NCI-H345 treated with DMSO at 0.1 percent for 48 hours (cell line): ENCODE measurements around the gene TDP2.

ENCODE experiments used
- DNase-seq: peaks from one replicate; lab custom pipeline; 2025; ENCODE audit not compliant: unreplicated experiment; lab: John Stamatoyannopoulos, UW

The TDP2 gene, protein sequence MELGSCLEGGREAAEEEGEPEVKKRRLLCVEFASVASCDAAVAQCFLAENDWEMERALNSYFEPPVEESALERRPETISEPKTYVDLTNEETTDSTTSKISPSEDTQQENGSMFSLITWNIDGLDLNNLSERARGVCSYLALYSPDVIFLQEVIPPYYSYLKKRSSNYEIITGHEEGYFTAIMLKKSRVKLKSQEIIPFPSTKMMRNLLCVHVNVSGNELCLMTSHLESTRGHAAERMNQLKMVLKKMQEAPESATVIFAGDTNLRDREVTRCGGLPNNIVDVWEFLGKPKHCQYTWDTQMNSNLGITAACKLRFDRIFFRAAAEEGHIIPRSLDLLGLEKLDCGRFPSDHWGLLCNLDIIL

DNA sequence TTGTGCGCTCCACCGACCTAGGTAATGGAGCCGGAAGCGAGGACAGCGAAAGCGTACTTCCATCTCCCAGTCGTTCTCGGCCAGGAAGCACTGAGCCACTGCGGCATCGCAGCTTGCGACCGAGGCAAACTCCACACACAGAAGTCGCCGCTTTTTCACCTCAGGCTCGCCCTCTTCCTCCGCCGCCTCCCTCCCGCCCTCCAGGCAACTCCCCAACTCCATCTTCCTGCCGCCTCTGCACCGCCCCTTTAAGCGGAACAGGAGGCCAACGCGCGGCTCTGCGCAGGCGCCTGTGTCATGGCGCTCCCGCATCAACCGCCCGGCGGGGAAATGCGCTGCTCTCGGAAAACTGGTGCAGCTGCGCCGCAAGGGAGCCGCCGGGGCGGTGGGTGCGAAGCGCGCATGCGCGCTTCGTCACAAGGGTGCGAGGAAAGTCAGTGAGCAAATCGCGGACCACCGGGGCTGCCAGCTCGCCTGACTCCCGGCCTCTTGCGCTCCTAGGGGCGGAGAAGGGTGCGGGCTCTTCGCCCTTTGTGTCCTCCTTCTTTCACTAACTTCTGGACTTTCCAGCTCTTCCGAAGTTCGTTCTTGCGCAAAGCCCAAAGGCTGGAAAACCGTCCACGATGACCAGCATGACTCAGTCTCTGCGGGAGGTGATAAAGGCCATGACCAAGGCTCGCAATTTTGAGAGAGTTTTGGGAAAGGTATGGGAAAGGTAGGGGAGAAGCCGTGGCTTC is at the start of gene TDP2, which contains the start of gene ACOT13:
Gene TDP2 (minus strand): TSS at position 259 of the 737 bp plus-strand sequence. CDS start 37 bp downstream, at position 222.
Gene ACOT13 (plus strand): TSS at position 437 of the 737 bp plus-strand sequence. CDS start 187 bp downstream, at position 624.
- DNase-seq, result peak; percentile 90

DNA sequence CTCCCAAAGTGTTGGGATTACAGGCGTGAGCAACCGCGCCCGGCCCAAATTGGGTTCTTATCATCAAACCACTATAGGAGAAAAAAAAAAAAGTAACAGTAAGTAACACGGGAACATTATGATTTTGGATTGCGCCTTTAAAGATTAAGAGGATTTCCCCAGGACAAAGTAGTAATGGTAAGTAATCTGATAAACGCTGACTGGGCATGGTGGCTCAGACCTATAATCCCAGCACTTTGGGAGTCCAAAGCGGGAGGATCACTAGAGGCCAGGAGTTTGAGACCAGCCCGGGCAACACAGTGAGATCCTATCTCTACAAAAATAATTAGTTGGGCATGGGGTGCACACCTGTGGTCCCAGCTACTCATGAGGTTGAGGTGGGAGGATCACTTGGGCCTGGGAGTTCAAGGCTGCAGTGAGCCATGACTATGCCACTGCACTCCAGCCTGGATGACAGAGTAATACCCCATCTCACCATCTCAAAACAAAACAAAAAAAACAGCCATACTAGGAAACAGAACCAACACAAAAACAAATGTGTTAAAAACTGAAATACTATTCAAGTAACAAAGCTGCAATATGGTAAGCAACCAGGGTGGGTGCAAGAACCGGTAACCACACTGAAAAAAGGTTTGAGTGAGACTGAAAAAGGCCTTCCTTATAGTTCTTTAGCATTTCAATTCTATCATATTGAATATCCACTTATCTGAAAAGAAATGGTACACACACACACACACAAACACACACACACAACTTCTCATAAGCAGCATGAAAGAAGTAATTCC is 44.0 kb upstream of the TDP2 start:
- no peak for DNase-seq

DNA sequence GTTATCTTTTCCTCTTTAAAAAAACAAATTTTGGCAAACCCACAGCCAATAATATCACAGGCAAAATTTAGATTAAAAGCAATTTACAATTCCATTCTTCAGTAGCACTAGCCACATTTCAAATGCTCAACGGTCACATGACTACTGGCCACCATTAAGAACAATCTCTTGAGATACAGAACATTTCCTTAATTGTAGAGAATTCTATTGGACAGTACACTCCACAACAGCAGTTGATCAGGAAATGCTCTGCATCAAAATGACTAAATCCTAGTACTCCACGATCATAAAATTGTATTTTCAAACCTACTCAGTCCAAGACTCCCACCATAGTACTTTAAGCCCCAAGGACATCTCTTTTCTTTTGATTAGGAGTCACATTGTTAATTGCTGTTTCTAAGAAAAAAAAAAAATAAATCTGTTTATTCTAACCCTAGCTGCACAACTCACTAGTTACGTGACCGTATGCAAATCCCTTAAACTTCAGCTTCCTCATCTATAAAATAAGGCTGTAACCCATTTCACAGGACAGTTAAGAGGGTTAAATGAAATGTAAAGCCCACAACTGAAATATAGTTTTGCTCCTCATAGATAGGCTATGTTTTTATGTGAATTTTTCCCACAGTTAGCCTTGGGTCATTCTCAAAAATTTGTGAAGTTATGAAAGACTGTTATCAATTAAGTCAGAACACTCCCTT is 42.5 kb upstream of the TDP2 start:
- no peak for DNase-seq

DNA sequence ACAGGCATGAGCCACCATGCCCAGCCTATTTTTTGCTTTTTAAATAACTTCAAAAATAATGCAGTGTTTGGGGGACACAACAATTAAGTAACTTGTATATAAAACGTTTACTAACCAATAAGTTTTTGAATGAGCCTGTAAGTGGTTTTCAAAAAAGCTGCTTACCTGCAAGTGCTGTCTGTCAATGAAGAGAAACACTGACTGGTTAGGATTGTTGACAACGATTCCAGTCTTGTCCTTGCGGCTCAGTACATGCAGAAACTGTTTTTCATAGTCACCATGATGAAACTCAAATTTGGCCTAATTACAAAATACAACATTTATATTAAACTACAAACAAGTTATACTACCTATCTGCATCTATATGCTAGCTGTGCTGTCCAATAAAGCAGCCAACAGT is 41.9 kb upstream of the TDP2 start:
- no peak for DNase-seq

DNA sequence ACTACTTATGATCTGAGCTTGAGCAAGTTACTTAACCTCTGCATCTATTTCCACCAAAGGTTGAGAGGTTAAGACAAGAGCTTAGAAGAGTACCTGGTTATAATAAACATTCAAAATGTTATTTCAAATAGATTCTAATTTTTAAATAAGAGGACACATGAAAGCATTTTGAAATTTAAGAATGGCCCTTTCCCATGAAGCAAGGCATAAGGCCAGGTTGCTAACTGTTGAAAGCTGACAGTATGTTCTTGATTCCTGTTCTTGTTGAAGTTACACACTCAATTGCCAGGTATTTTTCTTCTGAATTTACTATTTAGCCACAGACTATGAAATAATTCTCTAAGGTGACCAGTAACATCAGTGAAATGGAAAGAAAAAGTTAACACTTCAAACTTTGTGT is 37.8 kb upstream of the TDP2 start:
- no peak for DNase-seq

DNA sequence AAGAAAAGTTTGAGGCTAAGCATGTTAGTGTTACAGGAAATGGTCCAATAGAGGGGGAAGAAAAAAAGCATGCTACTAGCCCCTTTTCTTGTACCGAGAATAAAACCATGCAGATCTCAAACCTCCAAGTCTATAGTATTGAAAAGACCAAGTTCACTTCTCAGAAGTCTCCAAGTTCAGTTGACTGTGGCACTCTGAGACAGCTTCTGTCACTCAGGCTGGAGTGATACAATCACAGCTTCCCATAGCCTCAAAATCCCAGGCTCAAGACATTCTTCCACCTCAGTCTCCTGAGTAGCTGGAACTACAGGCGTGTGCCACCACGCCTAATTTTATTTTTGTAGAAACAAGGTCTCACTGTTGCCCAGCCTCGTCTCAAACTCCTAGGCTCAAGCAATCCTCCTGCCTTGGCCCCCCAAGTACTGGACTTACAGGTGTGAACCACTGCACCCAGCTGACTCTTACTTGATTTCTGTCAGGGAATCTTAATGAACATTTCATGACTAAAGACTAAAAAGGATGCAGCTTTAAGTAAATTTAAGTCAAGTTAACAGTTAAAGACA is 36.1 kb upstream of the TDP2 start:
- DNase-seq, result no peak

DNA sequence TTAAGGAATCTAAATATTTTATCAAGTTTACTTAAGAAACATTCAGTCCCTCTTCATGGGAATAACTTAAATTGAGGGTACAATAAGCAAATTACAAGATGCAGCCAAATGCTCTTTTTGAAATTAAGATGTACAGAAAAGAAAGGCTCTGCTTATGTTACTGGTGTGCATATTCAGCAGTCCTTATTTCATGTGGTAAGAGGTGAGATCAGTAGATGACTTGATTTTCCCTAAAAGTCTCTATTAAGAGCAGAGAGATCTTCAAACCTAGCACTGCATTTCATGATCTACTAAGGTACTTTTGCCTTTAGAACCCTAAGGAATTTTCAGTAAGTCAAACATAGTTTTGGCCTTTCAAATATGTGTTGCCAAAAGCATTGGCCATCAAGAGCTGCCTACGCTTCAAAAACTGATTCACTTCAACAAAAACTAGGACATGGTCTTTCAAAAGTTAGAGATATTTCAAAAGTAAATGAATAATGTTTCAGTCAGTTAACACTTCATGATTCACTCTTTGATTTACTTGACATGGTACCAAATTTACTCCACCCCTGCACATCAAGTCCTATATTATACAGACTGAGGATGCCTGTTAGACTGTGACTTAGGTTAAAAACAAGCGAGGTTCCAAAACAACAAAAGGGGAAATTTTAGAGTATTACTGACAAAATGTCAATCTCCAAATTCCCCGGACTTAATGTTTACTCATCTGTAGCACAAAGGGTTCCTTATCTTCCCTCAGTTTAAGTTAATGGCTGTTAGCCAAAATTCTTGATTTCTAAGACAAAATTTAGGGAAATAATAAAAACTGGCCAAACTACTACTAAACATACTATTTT is 33.0 kb upstream of the TDP2 start:
- DNase-seq, result no peak

DNA sequence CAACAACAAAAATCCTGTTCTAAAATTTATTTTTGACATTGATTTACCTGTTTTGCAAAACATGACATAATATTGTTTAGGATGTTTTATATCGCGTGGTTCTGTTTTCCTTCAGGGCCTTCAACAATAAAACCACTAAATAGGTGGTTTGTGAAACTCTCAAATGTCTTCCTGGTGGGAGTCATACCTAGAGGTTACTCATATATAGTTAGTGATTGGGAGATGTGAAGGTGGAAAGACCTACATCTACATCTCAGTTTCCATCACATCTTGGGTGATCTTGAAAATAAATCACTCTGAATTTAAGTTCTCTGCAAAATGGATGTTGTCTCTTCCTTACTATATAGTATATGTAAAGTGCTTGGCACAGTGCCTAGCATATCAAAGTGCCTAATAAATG is 29.4 kb upstream of the TDP2 start:
- DNase-seq, result no peak

DNA sequence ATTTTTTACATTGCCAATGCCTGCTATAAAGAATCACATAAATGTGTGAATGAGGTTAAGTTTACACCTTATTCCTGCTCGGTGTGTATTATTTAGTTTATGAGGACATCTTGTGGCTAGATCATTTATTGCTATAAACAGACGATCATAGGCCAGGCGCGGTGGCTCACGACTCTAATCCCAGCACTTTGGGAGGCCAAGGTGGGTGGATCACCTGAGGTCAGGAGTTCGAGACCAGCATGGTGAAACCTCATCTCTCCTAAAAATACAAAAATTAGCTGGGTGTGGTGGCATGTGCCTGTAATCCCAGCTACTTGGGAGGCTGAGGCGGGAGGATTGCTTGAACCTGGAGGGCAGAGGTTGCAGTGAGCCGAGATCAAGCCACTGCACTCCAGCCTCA is 28.9 kb upstream of the TDP2 start:
- DNase-seq, result peak; percentile 45

DNA sequence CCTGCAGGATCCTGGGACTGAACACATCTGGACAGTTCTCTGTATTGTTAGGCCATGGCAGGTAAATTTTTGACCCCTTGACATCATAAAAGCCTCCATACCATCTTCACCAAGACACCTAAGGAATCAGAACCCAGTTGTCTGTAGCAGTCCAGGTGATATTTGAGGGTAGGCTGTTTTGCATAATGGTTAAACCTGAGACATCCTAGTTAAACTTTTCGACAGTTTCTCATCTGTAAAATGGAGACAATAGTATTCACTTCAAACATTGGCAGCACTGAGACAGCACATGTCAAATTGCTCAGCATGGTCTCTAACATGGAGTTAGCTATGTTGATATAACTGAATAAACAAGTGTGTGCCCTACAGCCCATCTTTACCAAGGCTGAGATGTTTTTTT is 27.5 kb upstream of the TDP2 start:
- no peak for DNase-seq

DNA sequence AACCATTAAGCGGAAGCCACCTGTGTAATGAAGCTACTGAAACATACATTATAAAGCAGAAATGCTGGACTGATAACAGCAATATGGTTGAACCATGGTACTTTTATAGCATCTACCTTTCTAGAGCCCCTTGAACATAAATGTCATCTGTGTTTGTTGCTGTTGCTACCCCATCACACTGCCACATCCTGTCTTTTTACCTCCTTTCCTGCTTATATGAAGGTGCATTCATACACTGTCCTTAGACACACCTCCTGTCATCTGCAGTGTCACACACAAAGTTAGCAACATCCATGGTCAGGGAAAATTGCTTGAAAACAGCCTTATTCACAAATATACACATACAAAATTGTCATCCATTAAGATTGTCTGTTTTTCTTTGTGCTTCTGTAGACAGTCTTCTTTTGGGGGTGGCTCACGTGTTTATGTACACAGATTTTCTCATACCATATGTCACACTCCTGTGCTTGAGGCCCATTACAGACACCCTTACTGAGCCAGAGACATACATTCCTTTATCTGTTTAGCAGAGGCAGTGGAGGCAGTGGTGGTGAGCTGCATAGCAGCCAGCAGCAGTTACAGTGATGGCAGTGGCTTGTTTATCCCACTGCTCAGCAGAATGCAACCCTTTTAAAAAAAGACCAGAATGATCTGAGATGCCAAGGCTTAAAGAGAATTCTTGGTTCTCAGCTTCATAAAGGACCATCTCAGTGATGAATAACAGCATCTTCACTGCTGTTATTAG is 26.3 kb upstream of the TDP2 start:
- DNase-seq, result no peak

DNA sequence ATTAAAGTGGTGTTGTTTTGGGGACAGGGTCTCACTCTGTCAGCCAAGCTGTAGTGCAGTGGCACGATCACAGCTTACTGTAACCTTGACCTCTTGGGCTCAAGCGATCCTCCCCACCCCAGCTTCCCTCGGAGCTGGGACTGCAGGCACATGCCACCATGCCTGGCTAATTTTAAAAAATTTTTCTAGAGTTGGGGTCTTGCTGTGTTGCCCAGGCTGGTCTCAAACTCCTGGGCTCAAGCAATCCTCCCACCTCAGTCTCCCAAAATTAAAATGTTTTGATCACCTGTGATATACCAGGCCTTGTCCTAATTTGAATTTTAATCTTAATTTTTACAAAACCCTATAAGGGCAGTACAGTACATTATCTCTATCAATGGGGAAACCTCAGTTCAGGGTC is 25.7 kb upstream of the TDP2 start:
- no peak for DNase-seq

DNA sequence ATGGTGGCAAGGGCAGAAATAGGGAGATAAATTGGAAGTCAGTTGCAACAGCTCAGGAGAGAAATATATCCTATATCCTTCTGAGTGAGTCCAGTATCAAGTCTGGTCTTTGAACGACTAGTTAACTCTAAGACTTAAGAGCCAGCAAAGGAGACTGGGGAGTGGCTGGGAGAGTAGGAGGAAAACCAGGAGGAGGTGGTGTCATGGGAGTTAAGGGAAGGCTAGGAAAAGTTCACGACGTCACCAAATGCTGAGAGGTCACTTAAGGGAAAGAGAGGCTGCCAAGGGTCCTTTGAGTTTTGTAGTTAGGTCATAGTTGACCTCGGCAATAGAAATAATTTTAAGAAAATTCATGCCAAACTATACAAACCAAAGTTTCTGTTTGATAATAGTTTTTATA is 25.3 kb upstream of the TDP2 start:
- no peak for DNase-seq

DNA sequence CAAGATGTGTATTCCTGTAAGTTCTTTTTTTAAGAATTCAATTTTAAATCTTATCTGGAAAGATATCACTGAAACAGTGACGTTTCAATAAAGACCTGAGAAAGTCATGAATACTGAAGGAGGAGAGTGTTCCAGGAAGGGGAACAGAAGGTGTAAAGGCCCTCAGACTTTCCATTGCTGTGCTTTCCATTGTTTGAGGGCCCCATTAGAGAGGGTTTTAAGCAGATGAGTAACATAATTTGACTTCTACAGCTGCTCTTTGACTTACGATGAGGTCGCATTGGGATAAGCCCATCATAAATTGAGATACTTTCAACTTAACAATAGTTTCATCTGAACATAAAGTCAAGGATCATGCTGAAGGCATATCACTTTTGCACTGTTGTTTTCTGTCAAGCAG is 24.9 kb upstream of the TDP2 start:
- no peak for DNase-seq

DNA sequence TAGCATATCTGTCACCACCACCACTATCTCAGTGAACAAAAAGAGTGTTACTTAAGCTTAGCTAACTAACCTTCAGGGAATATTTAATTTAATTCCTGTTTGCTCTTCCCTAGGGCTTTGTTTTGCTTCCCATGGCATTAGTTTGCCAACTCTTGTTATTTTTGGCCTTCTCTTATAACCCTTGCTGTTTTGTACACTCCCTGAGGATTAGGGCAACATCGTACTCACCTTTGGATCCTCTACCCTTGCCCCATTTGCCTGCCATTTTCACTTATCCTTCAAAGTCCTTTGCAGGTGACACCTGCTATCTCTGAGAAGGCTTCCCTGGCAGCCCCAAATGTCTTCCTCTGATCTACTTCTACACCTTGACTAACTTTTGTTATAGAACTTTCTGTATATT is 23.9 kb upstream of the TDP2 start:
- DNase-seq, result no peak

DNA sequence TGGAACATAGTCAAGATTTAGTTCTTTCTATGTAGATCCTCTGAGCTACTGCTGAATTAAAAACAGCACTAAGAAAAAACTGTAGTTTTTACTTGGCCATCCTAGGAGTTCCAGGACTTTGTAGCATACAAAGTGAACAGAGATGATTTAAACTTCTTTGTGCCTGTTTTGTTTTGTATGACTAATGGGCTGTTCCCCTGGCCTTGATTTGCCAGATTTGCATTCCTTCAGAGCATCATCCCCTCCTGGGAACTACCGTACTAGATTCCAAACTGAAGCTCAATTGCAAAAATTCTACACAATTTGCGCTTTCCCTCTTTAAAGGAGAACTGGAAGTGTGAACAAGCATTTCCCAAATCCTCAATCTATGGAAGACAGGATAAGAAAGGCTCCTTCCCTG is 23.3 kb upstream of the TDP2 start:
- DNase-seq, result no peak

DNA sequence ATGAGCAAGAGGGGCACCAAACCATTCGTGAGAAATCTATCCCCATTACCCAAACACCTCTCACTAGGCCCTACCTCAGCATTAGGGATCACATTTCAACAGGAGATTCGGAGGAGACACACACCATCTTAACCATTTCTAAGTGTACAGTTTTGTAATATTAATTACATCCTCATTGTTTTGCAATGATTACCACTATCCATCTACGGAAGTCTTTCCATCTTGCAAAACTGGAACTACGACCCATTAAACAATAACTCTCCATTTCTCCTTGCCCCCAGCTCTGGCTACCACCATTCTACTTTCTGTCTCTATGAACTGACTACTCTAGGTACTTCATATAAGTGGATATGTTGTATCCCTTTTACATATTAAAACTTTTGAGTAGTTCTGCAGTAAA is 20.2 kb upstream of the TDP2 start:
- DNase-seq, result no peak

DNA sequence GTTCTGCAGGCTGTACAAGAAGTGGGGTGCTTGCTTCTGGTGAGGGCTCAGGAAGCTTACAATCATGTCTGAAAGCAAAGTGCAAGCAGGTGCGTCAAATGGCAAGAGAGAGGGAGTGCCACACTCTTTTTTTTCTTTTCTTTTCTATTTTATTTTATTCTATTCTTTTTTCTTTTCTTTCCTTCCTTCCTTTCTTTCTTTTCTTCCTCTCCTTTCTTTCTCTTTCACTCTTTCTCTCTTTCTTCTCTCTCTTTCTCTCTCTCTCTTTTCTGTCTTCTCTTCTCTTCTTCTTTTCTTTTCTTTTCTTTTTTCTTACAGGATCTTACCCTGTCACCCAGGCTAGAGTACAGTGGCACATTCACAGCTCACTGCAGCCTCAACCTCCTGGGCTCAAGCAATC is 19.7 kb upstream of the TDP2 start:
- DNase-seq, result no peak
